DMS53 treated with DMSO at 0.1 percent for 48 hours (cell line): ENCODE results near the gene C16orf87.
A peak's percentile ranks its signal among the peaks of the same experiment; 100 is the strongest.
"Not testable (repeated sequence)": the region's sequence is repeated elsewhere in the genome, so short reads cannot be mapped to it uniquely, and the experiment has no call there.

Experiments
- DNase-seq: peaks from one replicate; lab custom pipeline; 2025; ENCODE audit not compliant: unreplicated experiment; lab: John Stamatoyannopoulos, UW

The C16orf87 gene, protein sequence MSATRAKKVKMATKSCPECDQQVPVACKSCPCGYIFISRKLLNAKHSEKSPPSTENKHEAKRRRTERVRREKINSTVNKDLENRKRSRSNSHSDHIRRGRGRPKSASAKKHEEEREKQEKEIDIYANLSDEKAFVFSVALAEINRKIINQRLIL

GRCh38 chr16:46830902-46831647 is at the start of gene C16orf87:
Gene C16orf87 (minus strand): TSS chr16:46831180. CDS start chr16:46831149, 31 bp downstream.
- peak; percentile 86 for DNase-seq

- DNase-seq = no peak
These were observed 44.3 kb upstream of the C16orf87 start for GRCh38 chr16:46875243-46875642.

- DNase-seq = no peak
These were observed 42.2 kb upstream of the C16orf87 start for GRCh38 chr16:46873201-46873600.

- no peak for DNase-seq
These were observed 40.6 kb upstream of the C16orf87 start for GRCh38 chr16:46871597-46871996.

- not testable (repeated sequence) for DNase-seq
These were observed 37.9 kb upstream of the C16orf87 start for GRCh38 chr16:46868891-46869290.

GRCh38 chr16:46867486-46867885 is 36.5 kb upstream of the C16orf87 start:
- not testable (repeated sequence) for DNase-seq

DNA sequence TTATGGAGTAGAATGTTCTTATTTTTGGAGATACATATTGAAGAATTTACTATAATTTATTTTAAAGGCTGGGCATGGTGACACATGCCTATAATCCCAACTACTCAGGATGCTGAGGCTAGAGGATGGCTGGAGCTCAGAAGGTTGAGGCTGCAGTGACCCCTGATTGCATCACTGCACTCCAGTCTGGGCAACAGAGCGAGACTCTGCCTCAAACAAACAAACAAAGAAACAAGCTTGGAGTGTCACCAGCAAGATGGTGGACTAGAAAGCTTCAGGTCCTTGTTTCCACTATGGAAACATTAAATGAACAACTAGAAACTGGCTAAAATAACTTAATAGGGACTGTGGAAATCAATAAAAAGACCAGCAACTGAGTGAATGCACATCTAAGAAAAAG is 35.3 kb upstream of the C16orf87 start:
- DNase-seq = peak; percentile 24

DNA sequence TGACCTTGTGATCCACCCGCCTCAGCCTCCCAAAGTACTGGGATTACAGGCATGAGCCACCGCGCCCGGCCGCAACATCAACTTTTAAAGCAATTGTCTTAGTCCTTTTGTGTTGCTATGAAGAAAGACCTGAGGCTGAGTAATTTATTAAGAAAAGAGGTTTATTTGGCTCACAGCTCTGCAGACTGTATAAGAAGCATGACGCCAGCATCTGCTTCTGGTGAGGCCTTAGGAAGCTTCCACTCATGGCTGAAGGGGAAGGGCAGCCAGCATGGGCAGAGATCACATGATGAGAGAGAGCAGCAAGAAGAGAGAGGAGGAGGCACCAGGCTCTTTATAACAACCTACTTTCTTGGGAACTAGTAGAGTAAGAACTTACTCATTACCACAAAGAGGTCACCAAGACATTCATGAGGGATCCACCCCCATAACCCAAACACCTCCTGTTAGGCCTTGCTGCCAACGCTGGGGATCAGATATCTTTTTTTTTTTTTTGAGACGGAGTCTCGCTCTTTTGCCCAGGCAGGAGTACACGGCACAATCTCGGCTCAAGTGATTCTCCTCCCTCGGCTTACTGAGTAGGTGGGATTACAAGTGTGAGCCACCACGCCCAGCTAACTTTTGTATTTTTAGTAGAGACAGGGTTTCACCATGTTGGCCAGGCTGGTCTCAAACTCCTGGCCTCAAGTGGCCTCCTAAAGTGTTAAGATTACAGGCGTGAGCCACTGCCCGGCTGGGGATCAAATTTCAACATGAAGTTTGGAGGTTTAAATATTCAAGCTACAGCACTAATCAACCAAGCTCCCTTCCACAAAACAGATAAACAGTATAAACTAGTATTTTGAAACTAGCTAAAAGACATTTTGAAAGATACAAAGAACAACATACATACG is 31.8 kb upstream of the C16orf87 start:
- no peak for DNase-seq

- no peak for DNase-seq
These were observed 28.8 kb upstream of the C16orf87 start for GRCh38 chr16:46859719-46860152.

DNA sequence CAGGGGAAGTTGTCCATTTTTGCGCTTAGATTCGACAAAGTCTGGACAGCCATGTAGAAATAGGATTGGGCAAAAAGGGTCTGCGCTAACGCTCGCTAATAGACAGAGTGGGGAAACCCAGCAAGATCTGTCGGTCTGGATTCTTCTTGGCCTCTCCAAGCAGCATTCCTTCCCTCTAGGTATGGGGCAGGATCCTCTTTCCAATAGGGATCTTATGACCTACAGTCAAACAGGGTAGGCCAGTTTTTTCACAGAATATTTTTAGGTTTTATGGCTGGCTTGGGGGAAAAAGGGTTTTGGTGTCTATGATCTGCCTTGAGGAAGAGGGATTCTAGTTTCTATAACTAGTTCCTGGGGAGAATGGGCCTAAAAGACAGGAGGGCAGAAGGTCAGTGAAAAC is 27.2 kb upstream of the C16orf87 start:
- DNase-seq = no peak

GRCh38 chr16:46857368-46857945 is 26.5 kb upstream of the C16orf87 start:
- peak; percentile 72 for DNase-seq

DNA sequence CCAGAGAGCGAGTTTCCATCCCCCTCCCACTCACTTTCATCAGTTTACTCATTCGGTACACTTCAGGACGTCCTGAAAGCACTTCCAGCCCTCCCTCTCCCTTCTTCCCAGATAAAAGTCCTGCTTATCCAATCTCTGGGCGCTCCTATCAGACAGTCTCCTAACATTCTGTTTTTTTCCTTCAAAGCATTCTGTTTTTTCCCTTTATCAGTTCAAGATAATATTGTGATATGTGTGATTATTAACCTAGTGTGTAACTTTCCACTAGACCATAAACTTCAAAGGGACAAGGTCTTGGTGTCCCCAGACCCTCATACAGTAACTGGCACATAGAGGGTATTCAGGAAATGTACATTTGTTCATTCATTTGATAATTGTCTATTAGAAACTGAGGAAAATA is 24.4 kb upstream of the C16orf87 start:
- no peak for DNase-seq

DNA sequence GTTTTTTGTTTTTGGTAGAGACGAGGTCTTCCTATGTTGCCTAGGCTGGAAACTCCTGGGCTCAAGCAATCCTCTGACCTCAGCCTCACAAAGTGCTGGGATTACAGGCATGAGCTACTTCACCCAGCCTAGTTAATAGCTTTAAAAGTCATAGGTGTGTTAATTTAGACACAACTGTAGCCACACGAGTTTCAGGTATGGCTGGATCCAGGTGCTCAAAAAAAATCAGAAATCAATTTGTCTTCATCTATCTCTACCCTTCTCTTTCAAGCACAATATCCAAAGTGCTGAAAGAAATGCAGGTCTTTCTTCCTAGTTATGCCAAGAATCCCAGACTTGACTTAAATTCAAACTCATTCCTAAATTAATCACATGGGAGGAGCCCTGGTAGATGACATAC is 23.9 kb upstream of the C16orf87 start:
- no peak for DNase-seq

- DNase-seq = peak; percentile 73
These were observed 22.9 kb upstream of the C16orf87 start for GRCh38 chr16:46853713-46854443.

DNA sequence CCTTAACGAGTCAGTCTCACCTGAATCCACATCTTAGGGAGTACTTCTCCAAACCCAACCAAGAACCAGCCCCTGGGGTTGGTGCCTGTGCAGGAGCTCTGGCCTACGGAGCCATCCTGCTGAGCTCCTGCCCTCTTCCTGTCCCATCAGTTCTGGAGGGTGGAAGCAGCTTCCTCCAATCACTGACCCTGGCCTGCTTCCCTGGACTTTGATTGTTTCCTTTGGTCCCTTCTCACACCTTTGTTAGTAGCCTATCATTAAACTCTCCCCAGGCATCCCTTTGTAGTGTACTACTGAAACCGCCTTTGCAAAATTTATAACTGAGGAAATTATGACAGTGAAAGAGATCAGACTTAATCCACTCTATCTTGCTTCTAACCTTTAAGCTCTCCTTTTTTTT is 21.1 kb upstream of the C16orf87 start:
- no peak for DNase-seq

DNA sequence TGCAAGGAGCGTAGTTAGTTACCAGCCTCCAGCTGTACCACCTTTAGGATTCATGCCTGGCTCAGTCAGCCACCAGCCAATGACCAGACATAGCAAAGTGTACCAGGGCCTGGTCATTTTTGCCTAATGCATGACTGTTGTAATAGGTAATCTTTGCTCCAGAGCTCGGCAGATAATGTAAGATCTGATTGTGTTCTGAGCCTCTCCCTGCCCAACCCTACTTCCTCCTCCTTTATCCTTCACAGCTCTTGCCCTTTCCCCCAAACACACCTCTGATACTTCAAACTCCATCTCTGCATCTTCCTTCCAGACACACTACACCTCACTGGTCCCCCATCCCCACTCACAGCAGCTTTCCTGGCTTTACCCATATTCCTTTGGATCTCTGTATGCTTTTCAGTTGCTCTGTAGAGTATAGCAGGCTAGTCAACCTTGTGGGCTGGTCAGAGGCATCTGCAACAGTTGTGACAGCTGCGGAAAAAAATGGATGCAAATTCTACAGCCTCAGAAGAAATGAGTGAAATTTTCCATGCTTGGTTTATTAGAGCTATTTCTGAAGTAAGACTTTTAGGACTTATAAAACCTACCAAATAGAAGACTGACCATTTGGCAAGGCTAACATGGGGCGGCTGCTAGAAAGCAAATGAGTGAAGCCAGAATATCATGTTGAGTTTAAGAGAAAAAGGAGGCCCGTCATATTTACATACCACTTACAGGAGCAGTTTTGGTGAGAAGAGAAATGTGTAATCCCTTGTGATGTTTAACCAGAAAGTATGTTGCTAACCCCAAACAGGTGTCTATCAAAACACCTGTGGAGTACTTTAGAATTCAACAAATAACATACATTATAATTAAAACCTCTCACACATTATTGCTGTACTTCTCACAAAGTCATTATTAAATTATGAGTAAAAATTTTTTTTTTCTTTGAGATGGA is 19.9 kb upstream of the C16orf87 start:
- DNase-seq = no peak

GRCh38 chr16:46848768-46849764 is 18.1 kb upstream of the C16orf87 start:
- DNase-seq = no peak

GRCh38 chr16:46845952-46846351 is 15.0 kb upstream of the C16orf87 start:
- DNase-seq = no peak
